HepG2 (cell line): ENCODE measurements around the gene EGLN2. TPM values are rescaled to one million over a fixed set of nuclear protein-coding genes. Genes with fewer than 3 reads are reported as not detected.

Source experiments
- ELK4 ChIP-seq: sonication (generic); formaldehyde crosslinking; IDR thresholded peaks from 2 replicates; pipeline ENCODE4 v1.9.0; 2021; ENCODE audit warnings: missing genetic modification reagents, borderline replicate concordance
- FUBP1 ChIP-seq: sonication (generic); formaldehyde crosslinking; IDR thresholded peaks from 2 replicates; pipeline ENCODE4 v1.5.1; 2020; ENCODE audit warnings: missing genetic modification reagents, mild to moderate bottlenecking, borderline replicate concordance
- HNF1A ChIP-seq, 2 experiments: sonication (generic) in 1 of 2; formaldehyde crosslinking in 1 of 2; IDR thresholded peaks; 2 replicates each; pipeline versions ENCODE4 v1.4.0 to v1.6.1; 2016 to 2020; ENCODE audit warnings: borderline replicate concordance in 1 of 2, low read depth in 1 of 2, mild to moderate bottlenecking in 1 of 2, missing genetic modification reagents in 1 of 2
- PHF8 ChIP-seq: sonication (generic); formaldehyde crosslinking; IDR thresholded peaks from 2 replicates; pipeline ENCODE4 v1.5.0; 2020; ENCODE audit warnings: missing genetic modification reagents
- RFX5 ChIP-seq: IDR thresholded peaks from 2 replicates; pipeline ENCODE4 v1.6.1; 2011; ENCODE audit warnings: low read depth, low read length, improper control_type of control experiment
- SMAD1 ChIP-seq: sonication (generic); formaldehyde crosslinking; IDR thresholded peaks from 2 replicates; pipeline ENCODE4 v1.4.0; 2020; ENCODE audit warnings: missing genetic modification reagents, low read depth, mild to moderate bottlenecking, borderline replicate concordance
- YEATS2 ChIP-seq: sonication (generic); formaldehyde crosslinking; IDR thresholded peaks from 2 replicates; pipeline ENCODE4 v1.4.0; 2020; ENCODE audit warnings: missing genetic modification reagents, borderline replicate concordance
- ZC3H13 ChIP-seq: sonication (generic); formaldehyde crosslinking; IDR thresholded peaks from 2 replicates; pipeline ENCODE4 v1.8.1; 2023; ENCODE audit warnings: mild to moderate bottlenecking, missing genetic modification reagents, moderate library complexity
- ZFX ChIP-seq: sonication (generic); formaldehyde crosslinking; IDR thresholded peaks from 2 replicates; pipeline ENCODE4 v1.4.0; 2020; ENCODE audit warnings: mild to moderate bottlenecking, low read depth, missing genetic modification reagents, moderate library complexity
- ZGPAT ChIP-seq: IDR thresholded peaks from 2 replicates; pipeline ENCODE4 v1.6.1; 2016; ENCODE audit warnings: mild to moderate bottlenecking
- ZKSCAN1 ChIP-seq: fragments of 150-350 bp; IDR thresholded peaks from 2 replicates; pipeline ENCODE4 v1.6.1; 2014; ENCODE audit warnings: low read length
- ZNF335 ChIP-seq: sonication (generic); formaldehyde crosslinking; IDR thresholded peaks from 2 replicates; pipeline ENCODE4 v1.4.0; 2020; ENCODE audit warnings: missing genetic modification reagents
- ZNF430 ChIP-seq: sonication (generic); formaldehyde crosslinking; IDR thresholded peaks from 2 replicates; pipeline ENCODE4 v1.9.0; 2021; ENCODE audit warnings: mild to moderate bottlenecking, missing genetic modification reagents
- ZNF607 ChIP-seq: sonication (generic); formaldehyde crosslinking; IDR thresholded peaks from 2 replicates; pipeline ENCODE4 v1.5.1; 2020; ENCODE audit warnings: missing genetic modification reagents, mild to moderate bottlenecking, borderline replicate concordance
- ZNF619 ChIP-seq: sonication (generic); formaldehyde crosslinking; IDR thresholded peaks from 2 replicates; pipeline ENCODE4 v1.4.0; 2020; ENCODE audit warnings: mild to moderate bottlenecking, missing genetic modification reagents
- ZNF768 ChIP-seq: sonication (generic); formaldehyde crosslinking; IDR thresholded peaks from 2 replicates; pipeline ENCODE4 v1.4.0; 2020; ENCODE audit warnings: missing genetic modification reagents
- ZNF83 ChIP-seq: sonication (generic); formaldehyde crosslinking; IDR thresholded peaks from 2 replicates; pipeline ENCODE4 v1.4.0; 2020; ENCODE audit warnings: missing genetic modification reagents, mild to moderate bottlenecking, borderline replicate concordance
- polyA plus RNA-seq, 8 experiments: library from polyadenylated mRNA; depleted of rRNA in 3 of 8; stranded (reverse) in 7 of 8; unstranded in 1 of 8; fragments of >200 nt; fragmentation: Illumina TruSeq in 4 of 8; extraction: Trizol in 4 of 8; gene quantifications; 2 replicates each; pipeline versions ENCODE4 v1.2.1 to v1.2.3, GENCODE V29; 2011 to 2016; ENCODE audit warnings: low read depth in 4 of 8, missing spikeins in 1 of 8, mixed read lengths in 1 of 8; ENCODE audit not compliant: insufficient read depth in 1 of 8
- total RNA-seq, 5 experiments: library from RNA; depleted of rRNA; stranded (reverse); fragments of >200 nt; fragmentation: Illumina TruSeq; extraction: Trizol; gene quantifications; 2 replicates each; pipeline ENCODE4 v1.2.3, GENCODE V29; 2016; ENCODE audit warnings: low read depth in 1 of 5
- TF ChIP-seq, protein P1 (sequence below): sonication (generic); formaldehyde crosslinking; IDR thresholded peaks from 2 replicates; pipeline ENCODE4 v1.8.0; 2022; ENCODE audit warnings: low read depth, missing genetic modification reagents

Gene EGLN2
- total and polyA plus RNA-seq, 2 of the 13 experiments (the other 11 are each of a cell fraction or from before 2014, with no cell fraction given), result 16.5 to 40.8 TPM

DNA sequence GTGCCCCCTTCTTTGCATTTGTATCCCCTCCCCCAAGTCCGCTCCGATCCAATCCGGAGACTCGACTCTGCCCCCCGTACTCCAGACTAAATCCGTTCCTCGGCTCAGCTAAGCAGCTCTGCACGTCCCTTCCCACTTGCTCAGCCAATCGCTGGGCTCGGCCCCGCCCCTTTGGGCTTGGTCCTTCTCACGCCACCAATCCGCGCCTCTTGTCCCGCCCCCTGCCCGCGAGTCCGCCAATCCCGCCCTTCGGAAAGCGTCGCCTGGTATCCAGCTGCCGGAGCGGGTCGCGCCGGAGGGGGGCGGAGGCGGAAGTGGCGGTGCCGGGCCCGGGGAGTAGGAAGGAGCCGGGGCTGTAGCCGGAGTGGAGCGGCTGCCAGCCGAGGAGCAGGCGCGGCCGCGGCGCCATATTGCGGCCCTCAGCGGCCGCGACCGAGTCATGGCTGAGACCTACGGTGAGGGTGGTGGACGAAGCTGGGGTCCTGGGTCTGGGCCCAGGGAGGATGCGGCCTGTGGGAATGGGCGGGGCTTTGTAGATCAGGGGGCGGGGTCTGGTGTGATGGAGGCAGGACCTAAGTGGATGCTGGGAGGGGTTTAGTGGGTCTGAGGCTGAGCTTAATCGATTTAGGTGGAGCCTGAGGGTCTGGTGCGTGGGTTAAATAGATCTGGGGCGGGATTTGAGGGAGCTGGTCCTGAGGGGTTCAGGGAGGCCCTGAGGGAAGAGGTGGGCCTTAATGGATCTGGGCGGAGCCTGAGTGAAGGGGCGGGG, 20.9 kb upstream of the EGLN2 start, which contains the start of gene RAB4B (continued):
- TF ChIP-seq, protein P1, sequence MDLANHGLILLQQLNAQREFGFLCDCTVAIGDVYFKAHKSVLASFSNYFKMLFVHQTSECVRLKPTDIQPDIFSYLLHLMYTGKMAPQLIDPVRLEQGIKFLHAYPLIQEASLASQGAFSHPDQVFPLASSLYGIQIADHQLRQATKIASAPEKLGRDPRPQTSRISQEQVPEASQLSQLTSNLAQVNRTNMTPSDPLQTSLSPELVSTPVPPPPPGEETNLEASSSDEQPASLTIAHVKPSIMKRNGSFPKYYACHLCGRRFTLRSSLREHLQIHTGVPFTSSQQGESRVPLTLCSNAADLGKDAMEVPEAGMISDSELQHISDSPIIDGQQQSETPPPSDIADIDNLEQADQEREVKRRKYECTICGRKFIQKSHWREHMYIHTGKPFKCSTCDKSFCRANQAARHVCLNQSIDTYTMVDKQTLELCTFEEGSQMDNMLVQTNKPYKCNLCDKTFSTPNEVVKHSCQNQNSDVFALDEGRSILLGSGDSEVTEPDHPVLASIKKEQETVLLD, result no peak
- peak; percentile 43; the same call in 1 of the 2 replicates for TF ChIP-seq ZGPAT (CRISPR knock-in tag)
- TF ChIP-seq ZNF607, result no peak
- TF ChIP-seq PHF8 (CRISPR knock-in tag), result peak; percentile 74
- TF ChIP-seq ELK4, result no peak
- TF ChIP-seq ZNF619, result 0 out of 2 replicates have a peak, but pooled peaks have one; percentile 38
- no peak for TF ChIP-seq HNF1A (IDR thresholded peaks at IDR 0.05; ENCODE audit: low read depth)
- TF ChIP-seq HNF1A (CRISPR knock-in tag; IDR thresholded peaks at IDR 0.05; ENCODE audit: borderline replicate concordance), result peak; percentile 53; the same call in 1 of the 2 replicates
- no peak for TF ChIP-seq FUBP1
- TF ChIP-seq ZNF335 (CRISPR knock-in tag), result no peak
- no peak for TF ChIP-seq ZKSCAN1
- TF ChIP-seq ZNF430 (CRISPR knock-in tag), result peak; percentile 73; the same call in 1 of the 2 replicates
- TF ChIP-seq ZNF83, result peak; percentile 35; the same call in 1 of the 2 replicates
- TF ChIP-seq ZFX, result peak; percentile 94
- peak; percentile 52 for TF ChIP-seq YEATS2 (CRISPR knock-in tag)
- TF ChIP-seq ZC3H13 (CRISPR knock-in tag), result no peak
- TF ChIP-seq RFX5, result peak; percentile 11; the same call in 1 of the 2 replicates
- TF ChIP-seq ZNF768, result peak; percentile 43; the same call in 1 of the 2 replicates
- 0 out of 2 replicates have a peak, but pooled peaks have one; percentile 68 for TF ChIP-seq SMAD1 (CRISPR knock-in tag)
